Gastrocnemius medialis (tissue), 4 donors: ENCODE data around the gene SERTAD4. TPM values are rescaled to one million over a fixed set of nuclear protein-coding genes. Genes with fewer than 3 reads are reported as not detected.
A peak's percentile ranks its signal among the peaks of the same experiment; 100 is the strongest.
"Not testable (repeated sequence)": the region's sequence is repeated elsewhere in the genome, so short reads cannot be mapped to it uniquely, and the experiment has no call there.

Experiments used
- ATAC-seq, 2 donors: fragments of 150-250 bp; one replicate each; pipeline ENCODE4 v1.9.1; 2016
- DNase-seq, 2 donors: peaks; one replicate each; pipeline ENCODE4 v3.0.0-alpha.2; 2019
- H3K27ac ChIP-seq, 4 donors: fragments of 200-600 bp; sonication (generic); 1 replicate in 1 of 4; 2 replicates in 3 of 4; pipeline ENCODE4 v1.5.1; 2016 to 2018; ENCODE audit warnings: mild to moderate bottlenecking in 2 of 4, moderate library complexity in 1 of 4
- H3K27me3 ChIP-seq, 3 donors: fragments of 200-600 bp; sonication (generic) in 2 of 3; 1 replicate in 1 of 3; 2 replicates in 2 of 3; pipeline versions ENCODE4 v1.5.1 to v1.6.0; 2016 to 2019; ENCODE audit warnings: mild to moderate bottlenecking in 1 of 3, moderate library complexity in 1 of 3
- H3K36me3 ChIP-seq, 2 donors: fragments of 200-600 bp; sonication (generic) in 1 of 2; one replicate each; pipeline ENCODE4 v1.5.1; 2017 to 2018
- H3K4me1 ChIP-seq, 2 donors: fragments of 200-600 bp; sonication (generic) in 1 of 2; one replicate each; pipeline ENCODE4 v1.5.1; 2016 to 2017; ENCODE audit warnings: mild to moderate bottlenecking in 2 of 2
- H3K4me3 ChIP-seq, 4 donors: fragments of 200-600 bp; sonication (generic) in 3 of 4; 1 replicate in 1 of 4; 2 replicates in 3 of 4; pipeline ENCODE4 v1.5.1; 2016 to 2019; ENCODE audit warnings: mild to moderate bottlenecking in 2 of 4
- H3K9me3 ChIP-seq, 3 donors: fragments of 200-600 bp; sonication (generic) in 2 of 3; 1 replicate in 1 of 3; 2 replicates in 2 of 3; pipeline ENCODE4 v1.5.1; 2016 to 2019
- CTCF ChIP-seq, 5 experiments: fragments of 450-650 bp in 3 of 5; fragments of 200-600 bp in 2 of 5; sonication (generic) in 2 of 5; IDR thresholded peaks in 4 of 5; conservative IDR thresholded peaks in 1 of 5; 1 replicate in 4 of 5; 2 replicates in 1 of 5; pipeline ENCODE4 v1.5.1; 2016 to 2019; ENCODE audit warnings: antibody characterized with exemption in 5 of 5, mild to moderate bottlenecking in 3 of 5, moderate library complexity in 3 of 5
- POLR2A ChIP-seq, 2 donors: fragments of 450-650 bp; IDR thresholded peaks; one replicate each; pipeline ENCODE4 v1.6.1; 2017; ENCODE audit warnings: antibody characterized with exemption in 2 of 2, mild to moderate bottlenecking in 2 of 2, moderate library complexity in 2 of 2
- in situ Hi-C, 4 donors: fragments of 200-750 bp; cut with MboI; loops; one replicate each; pipeline versions ENCODE4 v1.15.0 to v1.8.0; 2017; ENCODE audit warnings: low sequenced_read_pairs in 4 of 4
- intact Hi-C: fragments of 100-400 bp; cut with DNase I; formaldehyde crosslinking; loops from one replicate; pipeline ENCODE4 v1.15.1; 2023; ENCODE audit warnings: low total_unique reads
- total RNA-seq, 4 donors: library from RNA; depleted of rRNA; stranded (reverse); fragments of >200 nt; gene quantifications; one replicate each; pipeline versions ENCODE4 v1.1.0 to v1.2.3, GENCODE V29; 2016

Gene SERTAD4
- under 1 TPM in 3 of 4 donors, not detected in 1; 0.10 to 0.41 (median 0.16) TPM for total RNA-seq

GRCh38 chr1:210232511-210233215 is at the start of gene SERTAD4:
Gene SERTAD4, plus strand, starts transcription at chr1:210232796. Its CDS starts 5,165 bp downstream, at chr1:210237961.
- TF ChIP-seq POLR2A (IDR thresholded peaks at IDR 0.05): no peak
- no peak for TF ChIP-seq CTCF (IDR thresholded peaks at IDR 0.05 in 4 of 5, conservative IDR thresholded peaks at IDR 0.05 in 1 of 5)
- in situ Hi-C loops (no loop called here), intact Hi-C loops (no loop called here)
- Histone ChIP-seq H3K27ac (peak within 1 kb of the TSS; percentile 60 to 75 (median 65)), H3K27me3 (peaks cover 16 to 42% (median 23%) of the 10 kb centered on the region in 3 donors), H3K4me1 (peaks cover 0 to 14% of the 10 kb centered on the region in 2 donors), H3K36me3 (no peaks in the 10 kb centered on the region), H3K4me3 (peak within 1 kb of the TSS; percentile 56 to 70 (median 64)), H3K9me3 (no peaks in the 10 kb centered on the region)
- DNase-seq (no peak), ATAC-seq (no peak)

GRCh38 chr1:210185063-210185462 is 47.5 kb upstream of the SERTAD4 start:
- no peak for DNase-seq
- Histone ChIP-seq H3K27ac (no peak overlapping the region), H3K9me3 (no peaks in the 10 kb centered on the region), H3K36me3 (no peaks in the 10 kb centered on the region), H3K4me3 (no peak overlapping the region), H3K4me1 (no peaks in the 10 kb centered on the region), H3K27me3 (no peaks in the 10 kb centered on the region)
- in situ Hi-C loops (no loop called here), intact Hi-C loops (no loop called here)
- ATAC-seq: no peak
- TF ChIP-seq POLR2A (IDR thresholded peaks at IDR 0.05) (no peak), CTCF (IDR thresholded peaks at IDR 0.05 in 4 of 5, conservative IDR thresholded peaks at IDR 0.05 in 1 of 5) (no peak)

- intact Hi-C loops, H3K27me3 ChIP-seq, ATAC-seq, H3K4me1 ChIP-seq, H3K36me3 ChIP-seq, H3K4me3 ChIP-seq, in situ Hi-C loops, H3K27ac ChIP-seq, DNase-seq, H3K9me3 ChIP-seq: not testable (repeated sequence)
These were observed 44.6 kb upstream of the SERTAD4 start for GRCh38 chr1:210187849-210188606.

GRCh38 chr1:210189426-210189825 is 43.2 kb upstream of the SERTAD4 start:
- TF ChIP-seq CTCF (IDR thresholded peaks at IDR 0.05 in 4 of 5, conservative IDR thresholded peaks at IDR 0.05 in 1 of 5) (no peak), POLR2A (IDR thresholded peaks at IDR 0.05) (no peak)
- Histone ChIP-seq H3K27ac (no peak overlapping the region), H3K27me3 (no peaks in the 10 kb centered on the region), H3K4me1 (no peaks in the 10 kb centered on the region), H3K4me3 (no peak overlapping the region), H3K36me3 (no peaks in the 10 kb centered on the region), H3K9me3 (no peaks in the 10 kb centered on the region)
- in situ Hi-C loops (no loop called here), intact Hi-C loops (no loop called here)
- DNase-seq: no peak
- no peak for ATAC-seq

DNA sequence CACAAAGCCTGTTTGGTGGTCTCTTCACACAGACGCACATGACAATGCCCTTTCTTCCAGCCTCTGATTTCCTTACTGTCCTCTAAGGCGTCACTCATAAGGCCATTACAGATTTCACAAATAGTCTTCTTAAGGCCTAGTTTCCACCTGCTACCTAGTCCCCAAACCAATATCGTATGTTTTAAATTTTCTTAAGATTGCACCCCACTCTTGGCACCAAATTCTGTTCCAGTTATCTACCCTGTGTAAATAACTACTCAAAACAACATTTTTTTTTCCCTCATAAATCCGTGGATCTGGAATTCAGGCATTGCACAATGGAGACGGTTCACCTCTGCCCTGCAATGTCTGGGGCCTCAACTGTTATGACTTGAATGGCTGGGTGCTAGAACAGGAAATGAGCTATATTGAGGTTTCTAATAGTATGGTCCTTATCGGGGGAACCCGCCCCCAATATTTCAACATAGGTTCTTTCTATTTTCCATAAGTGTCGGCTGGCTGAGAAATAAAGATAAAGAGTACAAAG is 36.9 kb upstream of the SERTAD4 start:
- no peaks in the 10 kb centered on the region for H3K36me3 ChIP-seq

DNA sequence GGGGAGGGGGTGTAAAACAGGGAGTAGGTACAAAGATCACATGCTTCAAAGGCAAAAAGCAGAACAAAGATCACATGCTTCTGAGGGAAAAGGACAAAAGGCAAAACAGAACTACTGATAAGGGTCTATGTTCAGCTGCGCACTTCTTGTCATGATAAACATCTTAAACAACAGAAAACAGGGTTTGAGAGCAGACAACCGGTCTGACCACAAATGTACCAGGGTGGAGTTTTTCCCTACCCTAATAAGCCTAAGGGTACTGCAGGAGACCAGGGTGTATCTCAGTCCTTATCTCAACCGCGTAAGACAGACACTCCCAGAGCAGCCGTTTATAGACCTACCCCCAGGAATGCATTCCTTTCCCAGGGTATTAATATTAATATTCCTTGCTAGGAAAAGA is 36.3 kb upstream of the SERTAD4 start:
- H3K9me3 ChIP-seq, intact Hi-C loops, H3K36me3 ChIP-seq, DNase-seq, H3K27me3 ChIP-seq, in situ Hi-C loops, H3K4me1 ChIP-seq, H3K4me3 ChIP-seq, H3K27ac ChIP-seq, ATAC-seq: not testable (repeated sequence)

More for the DNA sequence above, 36.9 kb upstream of the SERTAD4 start:
- no peaks in the 10 kb centered on the region for H3K27me3 ChIP-seq
- TF ChIP-seq CTCF (IDR thresholded peaks at IDR 0.05 in 4 of 5, conservative IDR thresholded peaks at IDR 0.05 in 1 of 5) (no peak), POLR2A (IDR thresholded peaks at IDR 0.05) (no peak)
- H3K4me1 ChIP-seq: no peaks in the 10 kb centered on the region
- intact Hi-C loops: no loop called here
- no peak overlapping the region for H3K27ac ChIP-seq
- H3K9me3 ChIP-seq: no peaks in the 10 kb centered on the region
- H3K4me3 ChIP-seq: no peak overlapping the region
- in situ Hi-C loops: no loop called here
- no peak for DNase-seq
- ATAC-seq: no peak
